Measurements from ENCODE around the gene DDX23.

DDX23 gene

DNA sequence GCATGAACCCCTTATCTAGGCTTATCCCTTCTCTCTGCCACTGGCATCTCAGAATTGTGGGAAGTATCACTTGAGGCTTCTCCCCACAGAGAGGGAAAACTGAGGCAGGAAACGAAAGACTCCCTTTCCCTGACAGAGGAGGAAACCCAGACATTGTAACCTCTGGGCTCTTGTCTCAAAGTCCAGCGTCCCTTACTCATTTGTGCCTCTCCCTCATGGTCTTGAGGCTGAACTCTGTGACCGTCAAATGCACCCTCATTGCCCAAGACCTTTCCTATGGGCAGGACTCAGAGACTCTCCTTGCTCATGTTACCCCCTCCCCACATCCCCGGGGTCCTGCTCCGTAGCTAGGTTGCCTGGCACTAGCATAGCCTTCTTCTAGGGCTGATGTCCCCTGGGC is 29.8 kb downstream of the DDX23 start:
- no peak for DNase-seq

DNA sequence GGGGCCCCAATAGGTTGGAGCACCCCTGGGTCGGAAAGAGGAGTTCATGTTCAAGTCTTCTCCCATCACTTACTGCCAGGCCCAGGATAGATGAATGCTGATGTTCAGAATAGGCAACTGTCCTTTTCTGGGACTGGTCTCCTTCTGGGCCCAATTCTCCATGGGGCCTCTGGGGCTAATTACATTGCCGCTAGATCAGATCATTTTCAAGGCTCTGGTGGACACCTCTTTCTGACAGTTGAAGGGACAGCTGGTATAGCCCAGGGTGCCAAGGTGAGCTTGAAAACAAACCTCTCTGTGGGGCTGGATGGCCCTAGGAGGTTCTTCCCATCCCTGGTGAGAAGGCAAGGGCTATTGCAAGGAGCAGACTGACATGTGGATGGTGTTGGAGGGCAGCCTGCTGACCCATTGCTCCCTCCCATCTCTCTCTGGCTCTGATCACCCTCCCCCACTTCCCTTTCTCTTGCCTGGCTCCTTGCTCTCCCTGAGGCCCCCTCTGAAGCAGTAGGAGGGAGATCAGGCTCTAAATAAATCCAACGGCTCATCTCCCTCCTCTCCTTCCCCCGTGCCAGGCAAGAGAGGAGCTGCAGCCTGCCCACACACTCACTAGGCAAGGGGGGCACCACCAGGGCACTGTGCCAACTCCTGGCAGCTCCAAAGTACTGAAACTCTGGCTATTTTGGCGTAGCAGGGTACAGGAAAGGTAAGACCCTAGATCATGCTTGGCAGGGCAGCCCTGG is 31.8 kb downstream of the DDX23 start:
- DNase-seq = no peak

DNA sequence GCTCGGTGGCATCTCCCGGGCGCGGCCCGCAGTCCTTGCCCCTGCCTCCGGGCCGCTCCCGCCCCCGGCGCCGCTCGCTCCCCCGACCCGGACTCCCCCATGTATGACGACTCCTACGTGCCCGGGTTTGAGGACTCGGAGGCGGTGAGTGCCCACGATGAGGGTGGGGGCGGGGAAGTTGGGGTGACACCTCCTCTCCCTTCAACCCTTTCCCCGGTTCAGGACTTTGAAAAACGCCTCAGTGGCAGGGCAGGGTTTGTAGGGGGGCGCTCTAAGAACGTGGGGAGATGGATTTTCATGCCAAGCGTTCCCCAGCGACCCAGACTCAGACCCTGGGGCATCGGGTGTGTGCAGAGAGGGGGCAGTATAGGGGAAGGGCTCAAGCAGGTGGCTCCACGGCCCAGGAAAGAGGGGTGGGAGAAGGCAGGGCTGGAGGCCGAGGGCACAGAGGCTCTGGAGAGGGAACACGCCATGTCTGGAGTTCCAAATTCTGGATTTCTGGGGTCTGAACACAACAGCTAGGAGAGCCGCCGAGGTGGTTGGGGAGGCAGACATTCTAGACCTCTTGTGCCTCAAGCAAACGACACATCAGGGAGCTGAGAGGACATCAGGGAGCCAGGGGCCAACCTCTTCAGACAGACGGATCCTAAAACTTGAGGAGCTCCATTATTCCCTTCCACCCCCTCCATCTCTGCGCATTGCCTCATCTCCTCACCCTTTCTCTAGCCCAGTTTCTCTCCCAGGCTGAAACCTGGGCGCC is 33.0 kb downstream of the DDX23 start:
- DNase-seq = no peak

GRCh38 chr12:48817873-48818830 is 33.8 kb downstream of the DDX23 start, which contains the start of gene CACNB3:
TSS of gene CACNB3 (plus strand) at chr12:48818496. CDS start at chr12:48818930, 434 bp downstream.
- no peak for DNase-seq

DNA sequence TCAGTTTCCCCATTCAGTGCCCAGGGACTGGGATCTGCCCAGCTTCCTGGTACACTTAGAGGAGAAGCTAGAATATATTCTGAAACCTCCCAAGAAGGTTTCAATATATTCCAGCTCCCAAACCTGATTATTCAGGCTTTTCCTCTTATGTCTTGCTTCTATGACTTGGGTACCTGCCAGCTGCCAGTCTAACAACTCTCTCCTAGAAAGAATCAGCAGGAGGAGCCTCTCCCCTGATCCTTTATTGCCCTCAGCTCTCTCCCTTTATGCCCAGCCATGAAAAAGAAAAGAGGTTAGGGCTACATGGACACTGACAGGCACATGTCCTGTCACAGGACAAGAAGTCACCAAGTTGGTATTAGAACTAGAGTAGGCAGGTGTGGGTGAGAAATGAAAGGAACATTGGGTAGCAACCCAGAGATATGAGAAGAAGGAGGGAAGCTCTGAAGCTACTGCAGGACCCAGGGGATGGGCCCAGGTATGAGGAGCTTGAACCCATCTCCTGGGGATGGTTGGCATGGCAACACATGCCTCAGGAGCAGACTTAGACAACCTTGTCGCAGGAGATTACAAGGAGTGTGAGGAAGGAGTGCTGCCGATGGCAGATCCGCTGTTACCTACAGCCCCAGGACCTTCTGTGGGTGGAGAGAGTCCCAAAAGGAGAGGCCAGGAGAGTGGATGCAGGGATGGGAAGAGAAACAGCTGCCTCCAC is 35.7 kb downstream of the DDX23 start:
- DNase-seq = no peak

DNA sequence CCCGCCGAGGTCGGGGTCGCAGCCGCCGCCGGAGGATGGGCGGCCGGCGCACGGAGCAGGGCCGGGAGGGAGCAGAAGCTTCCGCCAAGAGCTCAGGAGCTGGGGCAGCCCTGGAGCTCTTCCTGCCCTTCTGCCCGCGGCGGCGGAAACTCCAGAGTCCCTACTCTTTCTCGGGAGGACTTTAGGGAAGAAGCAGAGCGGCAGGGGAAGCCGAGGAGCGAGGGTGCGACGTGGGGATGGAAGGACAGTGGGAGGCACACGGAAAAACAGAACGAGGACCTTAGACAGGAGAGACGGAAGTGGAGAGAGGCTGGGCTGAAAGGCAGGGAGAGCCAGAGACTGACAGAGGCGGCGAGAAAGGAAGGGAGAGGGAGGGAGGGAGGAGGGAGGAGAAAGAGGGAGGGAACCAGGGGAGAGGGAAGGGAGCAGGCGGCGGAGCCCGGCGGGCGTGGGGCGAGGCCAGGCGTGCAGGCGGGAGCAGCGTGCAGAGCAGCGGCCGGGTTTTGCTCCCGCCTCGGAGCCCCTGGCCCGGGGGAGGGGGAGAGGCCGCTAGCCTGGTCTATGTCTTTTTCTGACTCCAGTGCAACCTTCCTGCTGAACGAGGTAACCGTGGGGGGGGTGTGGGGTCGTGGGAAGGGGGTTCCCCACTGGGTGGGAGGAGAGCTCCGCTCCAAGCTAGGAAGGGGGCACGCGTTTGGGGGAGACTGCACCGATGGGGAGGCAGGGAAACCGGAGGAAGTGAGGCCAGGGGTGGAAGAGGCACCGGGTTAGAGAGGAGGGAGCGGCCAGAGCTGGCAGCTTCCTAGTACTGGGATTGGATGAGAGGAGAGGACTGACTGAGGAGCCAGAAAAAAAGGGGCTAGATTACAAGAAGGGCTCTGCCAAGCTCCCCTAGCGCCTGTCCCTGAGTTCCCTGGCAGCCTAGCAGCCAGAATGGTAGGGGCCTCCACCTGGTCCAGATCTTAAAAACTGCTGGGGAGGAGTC is 36.5 kb downstream of the DDX23 start:
- no peak for DNase-seq

GRCh38 chr12:48814262-48815125 is 37.5 kb downstream of the DDX23 start:
- DNase-seq = peak; percentile 84

GRCh38 chr12:48813465-48814261 is 38.3 kb downstream of the DDX23 start:
- no peak for DNase-seq

DNA sequence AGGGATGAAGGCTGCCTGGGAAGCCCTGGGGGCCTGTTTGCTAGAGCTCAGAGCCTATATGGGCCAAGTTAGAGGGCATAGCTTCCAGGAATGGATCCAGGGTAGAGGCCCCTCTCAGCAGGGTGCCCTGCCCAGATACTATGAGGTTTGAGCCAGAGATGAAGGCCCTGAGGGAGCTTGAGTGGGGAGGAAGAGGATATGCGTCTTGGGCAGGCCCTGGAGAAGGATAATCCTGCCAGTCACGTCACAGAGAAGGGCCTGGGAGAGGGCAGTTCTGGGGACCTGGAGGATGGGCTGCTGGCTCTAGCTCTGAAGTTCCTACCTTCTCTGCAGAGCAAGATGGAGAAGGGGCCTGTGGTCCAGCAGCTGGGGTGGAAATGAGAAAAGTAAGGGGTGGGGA is 39.6 kb downstream of the DDX23 start:
- no peak for DNase-seq

DNA sequence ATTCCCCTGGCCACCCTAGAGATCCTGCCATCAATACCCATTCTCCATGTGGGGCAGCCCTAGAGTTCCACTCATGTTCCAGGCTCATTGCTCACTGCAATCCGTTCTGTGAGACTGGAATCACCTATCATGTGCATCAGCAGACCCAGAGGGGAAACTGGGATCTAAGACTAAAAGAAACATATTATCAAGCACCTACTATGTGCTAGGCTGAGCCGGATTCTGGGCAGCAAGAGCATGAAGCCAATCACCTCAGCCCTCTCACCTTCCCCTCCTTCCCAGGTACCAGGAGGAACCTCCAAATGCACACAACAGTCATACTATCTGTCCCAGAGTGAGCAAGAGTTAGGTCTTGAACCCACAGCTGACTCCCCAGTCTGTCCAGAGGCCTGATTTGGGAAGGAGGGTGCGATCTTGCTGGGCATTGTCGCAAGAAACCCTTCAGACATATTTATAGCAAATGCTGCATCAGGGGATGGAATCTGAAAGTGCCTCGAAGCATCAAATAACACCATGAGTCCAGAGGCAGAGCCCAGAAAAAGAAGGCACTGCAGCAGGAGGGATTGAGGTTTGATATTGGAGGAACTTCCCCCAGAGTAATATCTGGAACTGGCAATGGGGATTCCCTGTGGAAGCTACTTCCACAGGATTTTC is 40.4 kb downstream of the DDX23 start:
- DNase-seq = no peak

- DNase-seq = no peak
Observed at GRCh38 chr12:48810903-48811431, 41.0 kb downstream of the DDX23 start.

DNA sequence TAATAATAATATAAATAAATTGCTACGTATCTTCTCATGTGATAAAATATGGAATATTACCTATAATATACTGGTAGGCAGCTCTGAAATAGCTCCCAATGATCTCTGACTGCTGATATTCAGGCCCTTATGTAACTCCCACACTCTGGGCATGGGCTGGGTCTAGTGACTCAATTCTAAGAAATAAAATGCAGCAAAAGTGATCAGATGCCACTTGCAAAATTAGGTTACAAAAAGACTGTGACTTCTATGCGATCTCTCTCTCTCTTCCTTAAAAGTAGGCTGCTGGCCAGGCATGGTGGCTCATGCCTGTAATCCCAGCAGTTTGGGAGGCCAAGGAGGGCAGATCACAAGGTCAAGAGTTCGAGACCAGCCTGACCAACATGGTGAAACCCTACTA is 44.0 kb downstream of the DDX23 start:
- no peak for DNase-seq

DNA sequence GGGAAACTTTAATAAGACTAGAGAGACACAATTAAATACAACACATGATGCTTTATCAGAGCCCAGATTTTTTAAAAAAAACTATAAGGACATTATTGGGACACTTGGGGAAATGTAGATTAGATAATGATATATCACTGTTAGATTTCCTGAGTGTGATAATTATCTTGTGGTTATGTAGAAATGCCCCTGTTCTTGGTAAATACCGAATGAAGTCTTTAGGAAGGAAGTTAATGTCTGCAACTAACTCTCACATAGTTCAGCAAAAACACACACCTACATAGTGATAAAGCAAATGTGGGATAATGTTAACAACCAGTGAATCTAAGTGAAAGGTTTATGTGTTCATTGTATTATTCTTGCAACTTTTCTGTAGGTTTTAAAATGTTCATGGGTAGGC is 48.3 kb downstream of the DDX23 start:
- no peak for DNase-seq

GRCh38 chr12:48800971-48801370 is 51.0 kb downstream of the DDX23 start:
- no peak for DNase-seq

DNA sequence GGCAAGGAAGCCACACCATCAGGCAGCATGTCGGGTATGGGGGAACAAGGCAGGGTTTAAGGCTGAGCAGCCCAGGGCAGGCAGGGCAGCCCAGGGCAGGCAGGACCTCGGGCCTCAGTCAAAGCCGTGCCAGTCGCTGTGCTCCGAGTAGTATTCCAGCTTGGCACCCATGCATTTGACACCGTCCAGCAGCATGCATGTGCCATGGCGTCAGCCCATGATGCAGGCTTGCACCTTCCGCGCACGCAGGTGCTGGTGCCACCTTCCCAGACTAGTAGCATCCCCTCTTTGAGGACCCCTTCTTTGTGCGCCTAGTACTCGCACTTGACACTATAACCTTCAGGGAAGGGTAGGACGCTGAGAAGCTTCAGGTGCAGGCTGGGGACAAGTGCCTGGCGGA is 51.5 kb downstream of the DDX23 start:
- no peak for DNase-seq

GRCh38 chr12:48796976-48797375 is 55.0 kb downstream of the DDX23 start:
- DNase-seq = no peak

DNA sequence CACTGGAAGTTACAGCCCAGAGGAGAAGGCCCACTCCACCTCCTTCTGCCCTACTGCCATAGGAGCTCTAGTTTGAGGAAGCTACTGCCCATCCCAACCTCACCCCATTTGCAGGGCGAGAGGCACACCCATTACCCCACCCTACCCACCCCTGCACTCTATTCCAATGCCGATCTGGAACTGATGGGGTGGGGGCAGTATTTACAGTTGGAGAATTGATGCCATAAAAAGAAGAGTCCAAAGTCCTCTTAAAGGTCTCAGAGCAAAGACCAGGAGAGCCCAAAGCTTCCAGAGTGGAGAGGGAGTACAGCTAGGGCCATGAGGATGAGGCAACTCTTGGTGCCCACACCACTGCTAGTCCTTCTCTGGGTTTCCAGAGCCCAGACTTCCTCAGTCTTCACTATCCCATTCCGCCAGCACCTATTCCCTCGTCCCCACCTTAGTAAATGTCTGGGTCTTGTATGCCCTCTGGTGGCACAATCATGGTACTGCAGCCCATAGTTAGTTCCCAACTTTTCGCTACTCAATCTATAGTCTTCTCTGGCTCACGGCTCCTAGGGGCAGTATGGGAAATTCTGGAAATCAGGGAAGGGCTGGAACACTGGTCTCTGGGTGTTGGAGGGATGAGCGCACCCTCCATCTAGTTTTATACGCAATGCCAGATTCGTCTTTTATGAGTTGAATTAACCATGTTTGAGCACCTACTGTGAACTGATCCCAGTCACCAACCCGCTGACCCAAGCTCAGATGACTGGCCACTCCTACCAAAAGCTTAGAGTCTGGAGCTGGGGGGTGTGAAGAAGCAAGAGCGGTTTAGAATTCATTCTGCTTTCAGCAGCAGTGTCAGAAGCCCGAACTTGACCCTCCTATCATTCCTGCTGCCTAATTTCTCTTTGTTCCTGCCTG is 56.2 kb downstream of the DDX23 start:
- DNase-seq = peak; percentile 73
